ENCODE results near the gene STAB1.
A peak's percentile ranks its signal among the peaks of the same experiment; 100 is the strongest.

Gene STAB1

GRCh38 chr3:52533623-52534280, 38.6 kb downstream of the STAB1 start, which contains the start of gene NT5DC2:
Gene NT5DC2 (minus strand): TSS chr3:52533857. CDS start chr3:52533737, 120 bp downstream.
- intact Hi-C loops (cut with micrococcal nuclease): no loop called here

GRCh38 chr3:52534281-52535183, 39.4 kb downstream of the STAB1 start:
- intact Hi-C loops (cut with micrococcal nuclease): loop anchor here (5.0 kb wide), 1 partner anchor 77 kb away; the partner anchor contains the start of gene NISCH
- Mint-ChIP-seq H3K36me3 (ENCODE audit: low read depth) (peaks cover 31% of the 10 kb centered on the region), H3K4me1 (ENCODE audit: low read depth) (peaks cover 60% of the 10 kb centered on the region), H3K27me3 (peaks cover 2% of the 10 kb centered on the region), H3K4me3 (peak overlapping the region; percentile 74), H3K9me3 (no peaks in the 10 kb centered on the region), H3K27ac (peak overlapping the region; percentile 71)

More at GRCh38 chr3:52533623-52534280, 38.6 kb downstream of the STAB1 start, which contains the start of gene NT5DC2:
- Mint-ChIP-seq H3K4me1 (ENCODE audit: low read depth) (peaks cover 52% of the 10 kb centered on the region), H3K36me3 (ENCODE audit: low read depth) (peaks cover 30% of the 10 kb centered on the region), H3K4me3 (peak within 1 kb of the TSS; percentile 81), H3K27me3 (peaks cover 2% of the 10 kb centered on the region), H3K9me3 (no peaks in the 10 kb centered on the region), H3K27ac (peak within 1 kb of the TSS; percentile 71)

GRCh38 chr3:52535411-52536111, 40.4 kb downstream of the STAB1 start:
- intact Hi-C loops (cut with micrococcal nuclease): loop anchor here (1.0 to 5.0 kb wide), 3 partner anchors 37 to 78 kb away; partner anchors contain the start of gene NISCH
- peaks cover 62% of the 10 kb centered on the region for H3K4me1 Mint-ChIP-seq (ENCODE audit: low read depth)

GRCh38 chr3:52536112-52536368, 40.9 kb downstream of the STAB1 start:
- Mint-ChIP-seq H3K27ac (peak overlapping the region; percentile 91), H3K9me3 (no peaks in the 10 kb centered on the region), H3K4me3 (peak overlapping the region; percentile 80), H3K27me3 (peaks cover 2% of the 10 kb centered on the region), H3K36me3 (ENCODE audit: low read depth) (peaks cover 43% of the 10 kb centered on the region), H3K4me1 (ENCODE audit: low read depth) (peaks cover 67% of the 10 kb centered on the region)
- intact Hi-C loops (cut with micrococcal nuclease): loop anchor here (1.0 to 5.0 kb wide), 3 partner anchors 38 to 79 kb away; partner anchors contain the start of gene NISCH

More at GRCh38 chr3:52535411-52536111, 40.4 kb downstream of the STAB1 start:
- Mint-ChIP-seq H3K9me3 (no peaks in the 10 kb centered on the region), H3K27ac (peak overlapping the region; percentile 91), H3K27me3 (peaks cover 2% of the 10 kb centered on the region), H3K4me3 (no peak overlapping the region), H3K36me3 (ENCODE audit: low read depth) (peaks cover 38% of the 10 kb centered on the region)

- Mint-ChIP-seq H3K4me3 (peak within 1 kb of the TSS; percentile 80), H3K4me1 (ENCODE audit: low read depth) (peaks cover 67% of the 10 kb centered on the region)
- intact Hi-C loops (cut with micrococcal nuclease): loop anchor here (1.0 to 5.0 kb wide), 3 partner anchors 38 to 79 kb away; partner anchors contain the start of gene NISCH
These were observed 41.4 kb downstream of the STAB1 start, which contains the start of gene UQCC5 for GRCh38 chr3:52536369-52537164. Gene UQCC5 (plus strand): TSS chr3:52536605. CDS start chr3:52536756, 151 bp downstream.

GRCh38 chr3:52537165-52537620, 42.1 kb downstream of the STAB1 start:
- no peaks in the 10 kb centered on the region for H3K9me3 Mint-ChIP-seq
- peak overlapping the region; percentile 91 for H3K27ac Mint-ChIP-seq
- H3K27me3 Mint-ChIP-seq: peaks cover 2% of the 10 kb centered on the region
- H3K4me3 Mint-ChIP-seq: peak overlapping the region; percentile 80
- H3K36me3 Mint-ChIP-seq (ENCODE audit: low read depth): peaks cover 54% of the 10 kb centered on the region
- intact Hi-C loops (cut with micrococcal nuclease): loop anchor here (5.0 kb wide), 1 partner anchor 80 kb away; the partner anchor contains the start of gene NISCH
- H3K4me1 Mint-ChIP-seq (ENCODE audit: low read depth): peaks cover 62% of the 10 kb centered on the region

More at GRCh38 chr3:52536369-52537164, 41.4 kb downstream of the STAB1 start, which contains the start of gene UQCC5:
- Mint-ChIP-seq H3K36me3 (ENCODE audit: low read depth) (peaks cover 48% of the 10 kb centered on the region), H3K9me3 (no peaks in the 10 kb centered on the region), H3K27ac (peak within 1 kb of the TSS; percentile 91), H3K27me3 (peaks cover 2% of the 10 kb centered on the region)

GRCh38 chr3:52537726-52538421, 42.7 kb downstream of the STAB1 start:
- Mint-ChIP-seq H3K36me3 (ENCODE audit: low read depth) (peaks cover 61% of the 10 kb centered on the region), H3K4me3 (peak overlapping the region; percentile 80), H3K27ac (peak overlapping the region; percentile 91), H3K9me3 (no peaks in the 10 kb centered on the region), H3K27me3 (peaks cover 2% of the 10 kb centered on the region), H3K4me1 (ENCODE audit: low read depth) (peaks cover 55% of the 10 kb centered on the region)
- intact Hi-C loops (cut with micrococcal nuclease): loop anchor here (5.0 kb wide), 1 partner anchor 81 kb away; the partner anchor contains the start of gene NISCH

- Mint-ChIP-seq H3K27me3 (peaks cover 2% of the 10 kb centered on the region), H3K4me3 (peak overlapping the region; percentile 80), H3K4me1 (ENCODE audit: low read depth) (peaks cover 54% of the 10 kb centered on the region), H3K27ac (peak overlapping the region; percentile 19), H3K9me3 (no peaks in the 10 kb centered on the region), H3K36me3 (ENCODE audit: low read depth) (peaks cover 74% of the 10 kb centered on the region)
- intact Hi-C loops (cut with micrococcal nuclease): loop anchor here (5.0 kb wide), 1 partner anchor 82 kb away; the partner anchor contains the start of gene NISCH
These were observed 44.0 kb downstream of the STAB1 start for GRCh38 chr3:52539010-52539653.

- H3K4me3 Mint-ChIP-seq: no peak overlapping the region
- no peak overlapping the region for H3K27ac Mint-ChIP-seq
- no peaks in the 10 kb centered on the region for H3K9me3 Mint-ChIP-seq
- intact Hi-C loops (cut with micrococcal nuclease): no loop called here
- H3K4me1 Mint-ChIP-seq (ENCODE audit: low read depth): peaks cover 43% of the 10 kb centered on the region
- H3K36me3 Mint-ChIP-seq (ENCODE audit: low read depth): peaks cover 93% of the 10 kb centered on the region
- H3K27me3 Mint-ChIP-seq: no peaks in the 10 kb centered on the region
These were observed 45.9 kb downstream of the STAB1 start for GRCh38 chr3:52541050-52541449.

GRCh38 chr3:52544937-52545336, 49.8 kb downstream of the STAB1 start:
- no peaks in the 10 kb centered on the region for H3K9me3 Mint-ChIP-seq
- H3K36me3 Mint-ChIP-seq (ENCODE audit: low read depth): peaks cover 88% of the 10 kb centered on the region
- no peak overlapping the region for H3K4me3 Mint-ChIP-seq
- H3K27ac Mint-ChIP-seq: no peak overlapping the region
- intact Hi-C loops (cut with micrococcal nuclease): no loop called here
- H3K4me1 Mint-ChIP-seq (ENCODE audit: low read depth): peaks cover 15% of the 10 kb centered on the region
- no peaks in the 10 kb centered on the region for H3K27me3 Mint-ChIP-seq

GRCh38 chr3:52546111-52546901, 51.2 kb downstream of the STAB1 start:
- Mint-ChIP-seq H3K36me3 (ENCODE audit: low read depth) (peaks cover 91% of the 10 kb centered on the region), H3K4me1 (ENCODE audit: low read depth) (peaks cover 7% of the 10 kb centered on the region), H3K27me3 (no peaks in the 10 kb centered on the region), H3K27ac (no peak overlapping the region), H3K9me3 (no peaks in the 10 kb centered on the region), H3K4me3 (no peak overlapping the region)
- intact Hi-C loops (cut with micrococcal nuclease): no loop called here

Measured in dendritic cell treated with granulocyte-macrophage colony-stimulating factor and Interleukin-4, amounts not matched to agents 40 ng/mL and 50 ng/mL, for 4 days (primary cell).